Measurements from ENCODE around the gene TRIM44. TPM values are rescaled to one million over a fixed set of nuclear protein-coding genes. Genes with fewer than 3 reads are reported as not detected.

Gene TRIM44
- polyA plus RNA-seq, 1 donor (not counting 4 experiments of a cell fraction or from before 2014, with no cell fraction given), result 48.3 TPM

GRCh38 chr11:35839368-35840161 lies 177.0 kb downstream of the TRIM44 start:
- Histone ChIP-seq H4K20me1 (ENCODE audit: control insufficient read depth, extremely low read depth, insufficient read depth, low read length) (no peaks in the 10 kb centered on the region), H3K4me1 (ENCODE audit: control insufficient read depth, extremely low read depth, insufficient read depth, low read length) (no peaks in the 10 kb centered on the region), H3K79me2 (ENCODE audit: control insufficient read depth, insufficient read depth, low read length) (no peaks in the 10 kb centered on the region), H3K9ac (ENCODE audit: control insufficient read depth, extremely low read depth, insufficient read depth, low read length) (no peak overlapping the region), H3K36me3 (ENCODE audit: control insufficient read depth in 2 of 2, extremely low read depth in 1 of 2, insufficient read depth in 2 of 2, low read length in 2 of 2) (no peaks in the 10 kb centered on the region), H3K27ac (ENCODE audit: control insufficient read depth, insufficient read depth, low read length) (no peak overlapping the region), H3K4me2 (ENCODE audit: control insufficient read depth, extremely low read depth, insufficient read depth, low read depth, low read length) (no peak overlapping the region), H2AFZ (ENCODE audit: control insufficient read depth, low read length) (no peak overlapping the region), H3K9me3 (ENCODE audit: control insufficient read depth, low read depth, low read length) (no peaks in the 10 kb centered on the region), H3K4me3 (ENCODE audit: control insufficient read depth in 2 of 3, extremely low read depth in 1 of 3, insufficient read depth in 2 of 3, low read depth in 1 of 3, low read length in 3 of 3) (no peak overlapping the region), H3K27me3 (ENCODE audit: control insufficient read depth, extremely low read depth, insufficient read depth, low read length) (no peaks in the 10 kb centered on the region), H3K9me1 (ENCODE audit: control insufficient read depth, extremely low read depth, insufficient read depth, low read length) (no peaks in the 10 kb centered on the region)
- dilution Hi-C loops (cut with MboI; ENCODE audit: extremely low pct_ligation_motif_present, low sequenced_read_pairs), result no loop called here
- no peak for TF ChIP-seq EZH2 (IDR thresholded peaks at IDR 0.05; ENCODE audit: low read length)
- TF ChIP-seq CTCF (optimal IDR thresholded peaks at IDR 0.05 in 1 of 3, IDR thresholded peaks at IDR 0.05 in 1 of 3, conservative IDR thresholded peaks at IDR 0.05 in 1 of 3; ENCODE audit: extremely low read depth in 1 of 3, insufficient read depth in 2 of 3, low read length in 3 of 3), result no peak
- no peak for FAIRE-seq
- DNase-seq (ENCODE audit: low read depth, low spot score), result no peak

GRCh38 chr11:35841733-35842132 lies 179.2 kb downstream of the TRIM44 start:
- Histone ChIP-seq H2AFZ (ENCODE audit: control insufficient read depth, low read length) (no peak overlapping the region), H3K9me3 (ENCODE audit: control insufficient read depth, low read depth, low read length) (no peaks in the 10 kb centered on the region), H3K36me3 (ENCODE audit: control insufficient read depth in 2 of 2, extremely low read depth in 1 of 2, insufficient read depth in 2 of 2, low read length in 2 of 2) (no peaks in the 10 kb centered on the region), H3K79me2 (ENCODE audit: control insufficient read depth, insufficient read depth, low read length) (no peaks in the 10 kb centered on the region), H3K4me1 (ENCODE audit: control insufficient read depth, extremely low read depth, insufficient read depth, low read length) (no peaks in the 10 kb centered on the region), H3K9me1 (ENCODE audit: control insufficient read depth, extremely low read depth, insufficient read depth, low read length) (no peaks in the 10 kb centered on the region), H3K27me3 (ENCODE audit: control insufficient read depth, extremely low read depth, insufficient read depth, low read length) (peaks cover 6% of the 10 kb centered on the region), H3K4me2 (ENCODE audit: control insufficient read depth, extremely low read depth, insufficient read depth, low read depth, low read length) (no peak overlapping the region), H3K4me3 (ENCODE audit: control insufficient read depth in 2 of 3, extremely low read depth in 1 of 3, insufficient read depth in 2 of 3, low read depth in 1 of 3, low read length in 3 of 3) (no peak overlapping the region), H4K20me1 (ENCODE audit: control insufficient read depth, extremely low read depth, insufficient read depth, low read length) (no peaks in the 10 kb centered on the region), H3K9ac (ENCODE audit: control insufficient read depth, extremely low read depth, insufficient read depth, low read length) (no peak overlapping the region), H3K27ac (ENCODE audit: control insufficient read depth, insufficient read depth, low read length) (no peak overlapping the region)
- DNase-seq (ENCODE audit: low read depth, low spot score) (no peak), FAIRE-seq (no peak)
- dilution Hi-C loops (cut with MboI; ENCODE audit: extremely low pct_ligation_motif_present, low sequenced_read_pairs), result no loop called here
- TF ChIP-seq CTCF (optimal IDR thresholded peaks at IDR 0.05 in 1 of 3, IDR thresholded peaks at IDR 0.05 in 1 of 3, conservative IDR thresholded peaks at IDR 0.05 in 1 of 3; ENCODE audit: extremely low read depth in 1 of 3, insufficient read depth in 2 of 3, low read length in 3 of 3) (no peak), EZH2 (IDR thresholded peaks at IDR 0.05; ENCODE audit: low read length) (no peak)
